Measurements from ENCODE around the gene ZSCAN21.

Gene ZSCAN21

DNA sequence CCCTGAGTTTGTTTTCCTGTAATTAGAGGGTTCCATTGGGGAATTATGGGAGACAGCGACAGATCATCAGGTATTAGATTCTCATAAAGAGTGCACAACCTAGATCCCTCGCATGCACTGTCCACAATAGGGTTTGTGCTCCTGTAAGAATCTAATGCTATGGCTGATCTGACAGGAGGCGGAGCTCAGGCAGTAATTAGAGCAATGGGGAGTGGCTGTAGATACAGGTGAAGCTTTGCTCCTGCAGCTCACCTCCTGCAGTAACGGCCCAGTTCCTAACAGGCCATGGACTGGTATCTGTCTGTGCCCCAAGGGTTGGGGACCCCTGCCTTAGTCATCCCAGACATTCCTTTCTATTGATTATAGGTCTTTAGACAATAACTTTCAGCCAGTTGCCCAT, 894 bp upstream of the ZSCAN21 start:
- Mint-ChIP-seq H3K27ac (peak overlapping the region; percentile 71), H3K36me3 (peaks cover 2% of the 10 kb centered on the region), H3K27me3 (peaks cover 13% of the 10 kb centered on the region), H3K4me1 (peaks cover 24% of the 10 kb centered on the region), H3K9me3 (no peaks in the 10 kb centered on the region), H3K4me3 (peak overlapping the region; percentile 84)
- CTCF ChIA-PET: interaction anchor here (1.6 kb wide), 1 partner anchor 34 kb away, joined by 4 read pairs; no protein-coding TSS in a partner anchor
- DNase-seq: no peak

DNA sequence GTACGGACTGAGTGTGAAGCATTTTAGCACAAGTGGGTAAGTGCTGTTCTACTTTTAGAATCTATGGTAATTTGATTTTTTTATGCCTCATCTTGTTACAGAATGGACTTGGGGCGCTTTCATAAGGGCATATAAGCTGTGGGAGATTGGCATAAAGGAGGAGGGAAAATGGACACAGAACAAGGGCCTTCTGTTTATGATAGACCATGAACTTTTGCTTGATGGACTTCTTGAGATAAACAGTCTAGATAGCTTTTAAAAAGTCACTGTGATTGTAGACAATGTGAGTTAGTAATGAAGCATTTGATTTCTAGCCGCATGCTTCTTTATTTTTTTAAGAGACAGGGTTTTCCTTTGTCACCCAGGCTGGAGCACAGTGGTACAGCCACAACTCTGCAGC, 2.0 kb downstream of the ZSCAN21 start:
- Mint-ChIP-seq H3K36me3 (peaks cover 2% of the 10 kb centered on the region), H3K27ac (peak overlapping the region; percentile 58), H3K27me3 (peaks cover 6% of the 10 kb centered on the region), H3K4me3 (peak overlapping the region; percentile 22), H3K4me1 (peaks cover 20% of the 10 kb centered on the region), H3K9me3 (no peaks in the 10 kb centered on the region)
- no peak for DNase-seq
- CTCF ChIA-PET: interaction anchor here (0.8 to 3.2 kb wide), 5 partner anchors 31 to 135 kb away, joined by 3 to 67 read pairs (median 3); no protein-coding TSS in a partner anchor

DNA sequence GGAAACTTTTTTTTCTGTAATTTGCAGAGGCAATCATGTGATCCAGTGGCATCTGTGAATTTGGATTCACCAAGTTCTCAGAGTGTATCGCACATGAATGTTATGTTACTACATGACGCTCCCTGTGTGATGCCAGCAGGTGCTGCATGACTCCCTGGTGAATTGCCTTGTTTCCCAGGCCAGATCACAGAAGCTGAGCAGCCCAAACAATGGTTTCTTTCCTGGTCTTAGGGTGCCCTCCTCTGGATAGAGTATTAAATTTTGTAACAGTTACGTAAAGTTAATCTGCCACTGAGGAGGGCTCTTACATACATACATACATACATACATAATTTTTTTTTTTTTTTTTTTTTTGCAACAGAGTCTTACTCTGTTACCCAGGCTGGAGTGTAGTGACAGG, 3.6 kb downstream of the ZSCAN21 start:
- no peaks in the 10 kb centered on the region for H3K27me3 Mint-ChIP-seq
- CTCF ChIA-PET: interaction anchor here (0.7 to 3.2 kb wide), 5 partner anchors 60 to 140 kb away, joined by 3 to 67 read pairs (median 3); partner anchors contain the start of gene AZGP1
- H3K4me3 Mint-ChIP-seq: no peak overlapping the region
- H3K27ac Mint-ChIP-seq: no peak overlapping the region
- H3K4me1 Mint-ChIP-seq: peaks cover 20% of the 10 kb centered on the region
- peaks cover 6% of the 10 kb centered on the region for H3K36me3 Mint-ChIP-seq
- H3K9me3 Mint-ChIP-seq: no peaks in the 10 kb centered on the region
- DNase-seq: peak; percentile 49

DNA sequence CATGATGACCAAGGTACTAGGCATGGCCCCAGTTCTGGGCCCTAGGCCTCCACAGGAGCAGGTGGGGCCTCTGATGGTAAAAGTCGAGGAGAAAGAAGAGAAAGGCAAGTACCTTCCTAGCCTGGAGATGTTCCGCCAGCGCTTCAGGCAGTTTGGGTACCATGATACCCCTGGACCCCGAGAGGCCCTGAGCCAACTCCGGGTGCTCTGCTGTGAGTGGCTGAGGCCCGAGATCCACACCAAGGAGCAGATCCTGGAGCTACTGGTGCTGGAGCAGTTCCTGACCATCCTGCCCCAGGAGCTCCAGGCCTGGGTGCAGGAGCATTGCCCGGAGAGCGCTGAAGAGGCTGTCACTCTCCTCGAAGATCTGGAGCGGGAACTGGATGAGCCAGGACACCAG, 7.4 kb downstream of the ZSCAN21 start:
- H3K36me3 Mint-ChIP-seq: peaks cover 11% of the 10 kb centered on the region
- H3K27ac Mint-ChIP-seq: no peak overlapping the region
- no peak overlapping the region for H3K4me3 Mint-ChIP-seq
- H3K4me1 Mint-ChIP-seq: no peaks in the 10 kb centered on the region
- no peaks in the 10 kb centered on the region for H3K9me3 Mint-ChIP-seq
- CTCF ChIA-PET: interaction anchor here (1.1 kb wide), 1 partner anchor 143 kb away, joined by 4 read pairs; no protein-coding TSS in a partner anchor
- DNase-seq: no peak
- no peaks in the 10 kb centered on the region for H3K27me3 Mint-ChIP-seq

DNA sequence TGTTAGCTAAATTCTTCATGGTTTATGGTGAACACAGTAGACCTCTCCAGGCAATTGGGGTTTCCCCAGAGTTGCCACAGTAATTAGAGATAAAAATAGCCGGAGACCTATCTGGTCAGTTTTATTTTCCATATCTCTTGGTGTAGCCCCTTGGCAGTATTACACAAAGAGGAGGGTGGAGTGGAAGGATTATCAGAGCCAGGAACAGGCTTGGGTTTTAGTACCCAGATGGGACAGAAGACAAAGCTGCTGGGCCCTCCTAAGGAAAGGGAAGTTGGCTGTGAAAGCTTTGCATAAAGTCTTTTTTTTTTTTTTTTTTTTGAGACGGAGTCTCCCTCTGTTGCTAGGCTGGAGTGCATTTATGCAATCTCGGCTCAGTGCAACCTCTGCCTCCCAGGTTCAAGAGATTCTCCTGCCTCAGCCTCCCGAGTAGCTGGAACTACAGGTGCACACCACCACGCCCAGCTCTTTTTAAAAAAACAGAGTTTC, 9.7 kb downstream of the ZSCAN21 start:
- no peaks in the 10 kb centered on the region for H3K27me3 Mint-ChIP-seq
- H3K4me3 Mint-ChIP-seq: no peak overlapping the region
- H3K4me1 Mint-ChIP-seq: no peaks in the 10 kb centered on the region
- DNase-seq: no peak
- H3K27ac Mint-ChIP-seq: no peak overlapping the region
- CTCF ChIA-PET: interaction anchor here (0.6 to 1.2 kb wide), 2 partner anchors 73 to 527 kb away, joined by 3 read pairs; partner anchors contain the start of gene FBXO24
- H3K9me3 Mint-ChIP-seq: no peaks in the 10 kb centered on the region
- peaks cover 25% of the 10 kb centered on the region for H3K36me3 Mint-ChIP-seq

DNA sequence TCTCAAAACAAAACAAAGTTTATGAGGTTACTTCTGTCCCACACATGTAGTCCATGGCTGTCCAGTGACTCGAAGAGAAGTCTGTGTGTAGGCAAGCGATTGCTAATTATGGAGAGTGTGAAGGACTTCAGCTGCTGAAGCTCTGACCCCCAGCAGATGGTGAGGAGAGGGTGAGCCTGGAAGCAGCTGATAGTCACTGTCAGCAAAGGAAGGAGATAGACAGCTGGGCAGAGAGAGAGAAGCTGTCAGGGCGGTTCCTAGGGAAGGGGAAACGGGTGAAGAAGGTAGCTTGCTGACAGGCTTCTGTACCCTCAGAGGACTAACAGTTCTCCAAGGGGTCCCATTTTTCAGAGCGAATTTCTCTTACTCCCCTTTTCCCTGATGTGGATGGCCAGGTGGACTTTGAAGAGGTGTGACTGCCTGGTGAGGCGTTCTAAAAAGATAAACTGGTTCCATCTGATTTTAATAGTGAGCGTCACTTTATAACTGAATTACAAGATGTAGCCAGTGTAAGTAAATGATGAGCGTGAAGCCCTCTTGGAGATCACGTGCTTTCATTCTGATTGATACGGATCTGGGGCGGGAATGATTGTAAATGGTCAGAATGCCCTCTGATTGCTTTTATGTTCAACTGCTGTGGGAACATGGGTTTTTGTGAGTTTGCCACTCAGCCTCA, 12.1 kb downstream of the ZSCAN21 start:
- Mint-ChIP-seq H3K27ac (no peak overlapping the region), H3K9me3 (no peaks in the 10 kb centered on the region), H3K4me3 (no peak overlapping the region), H3K36me3 (peaks cover 31% of the 10 kb centered on the region), H3K4me1 (no peaks in the 10 kb centered on the region), H3K27me3 (no peaks in the 10 kb centered on the region)
- CTCF ChIA-PET: interaction anchor here (1.1 kb wide), 1 partner anchor 68 kb away, joined by 3 read pairs; no protein-coding TSS in a partner anchor
- no peak for DNase-seq

DNA sequence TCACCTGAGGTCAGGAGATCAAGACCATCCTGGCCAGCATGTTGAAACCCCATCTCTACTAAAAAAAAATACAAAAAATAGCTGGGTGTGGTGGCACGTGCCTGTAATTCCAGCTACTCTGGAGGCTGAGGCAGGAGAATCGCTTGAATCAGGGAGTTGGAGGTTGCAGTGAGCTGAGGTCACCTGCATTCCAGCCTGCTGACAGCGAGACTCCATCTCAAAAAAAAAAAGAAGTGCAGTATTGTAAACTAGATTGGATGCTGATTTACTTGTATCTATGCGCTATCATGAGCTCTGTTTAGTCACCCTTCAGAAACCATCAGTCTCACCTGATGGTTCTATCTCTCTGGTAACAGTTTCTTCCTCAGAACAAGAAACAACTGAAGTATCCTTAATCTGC, 13.8 kb downstream of the ZSCAN21 start:
- Mint-ChIP-seq H3K4me3 (no peak overlapping the region), H3K27ac (no peak overlapping the region), H3K9me3 (no peaks in the 10 kb centered on the region), H3K27me3 (no peaks in the 10 kb centered on the region), H3K36me3 (peaks cover 36% of the 10 kb centered on the region), H3K4me1 (no peaks in the 10 kb centered on the region)
- CTCF ChIA-PET: interaction anchor here (0.6 to 1.7 kb wide), 4 partner anchors 18 to 702 kb away, joined by 3 read pairs; partner anchors contain the start of gene ZNF3
- DNase-seq: no peak

DNA sequence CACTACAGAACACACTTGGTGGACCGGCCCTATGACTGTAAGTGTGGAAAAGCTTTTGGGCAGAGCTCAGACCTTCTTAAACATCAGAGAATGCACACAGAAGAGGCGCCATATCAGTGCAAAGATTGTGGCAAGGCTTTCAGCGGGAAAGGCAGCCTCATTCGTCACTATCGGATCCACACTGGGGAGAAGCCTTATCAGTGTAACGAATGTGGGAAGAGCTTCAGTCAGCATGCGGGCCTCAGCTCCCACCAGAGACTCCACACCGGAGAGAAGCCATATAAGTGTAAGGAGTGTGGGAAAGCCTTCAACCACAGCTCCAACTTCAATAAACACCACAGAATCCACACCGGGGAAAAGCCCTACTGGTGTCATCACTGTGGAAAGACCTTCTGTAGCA, 14.6 kb downstream of the ZSCAN21 start:
- no peak for DNase-seq
- peaks cover 36% of the 10 kb centered on the region for H3K36me3 Mint-ChIP-seq
- no peaks in the 10 kb centered on the region for H3K4me1 Mint-ChIP-seq
- CTCF ChIA-PET: interaction anchor here (0.6 to 1.7 kb wide), 3 partner anchors 72 to 701 kb away, joined by 3 read pairs; no protein-coding TSS in a partner anchor
- H3K27ac Mint-ChIP-seq: no peak overlapping the region
- no peaks in the 10 kb centered on the region for H3K9me3 Mint-ChIP-seq
- H3K27me3 Mint-ChIP-seq: no peaks in the 10 kb centered on the region
- no peak overlapping the region for H3K4me3 Mint-ChIP-seq

DNA sequence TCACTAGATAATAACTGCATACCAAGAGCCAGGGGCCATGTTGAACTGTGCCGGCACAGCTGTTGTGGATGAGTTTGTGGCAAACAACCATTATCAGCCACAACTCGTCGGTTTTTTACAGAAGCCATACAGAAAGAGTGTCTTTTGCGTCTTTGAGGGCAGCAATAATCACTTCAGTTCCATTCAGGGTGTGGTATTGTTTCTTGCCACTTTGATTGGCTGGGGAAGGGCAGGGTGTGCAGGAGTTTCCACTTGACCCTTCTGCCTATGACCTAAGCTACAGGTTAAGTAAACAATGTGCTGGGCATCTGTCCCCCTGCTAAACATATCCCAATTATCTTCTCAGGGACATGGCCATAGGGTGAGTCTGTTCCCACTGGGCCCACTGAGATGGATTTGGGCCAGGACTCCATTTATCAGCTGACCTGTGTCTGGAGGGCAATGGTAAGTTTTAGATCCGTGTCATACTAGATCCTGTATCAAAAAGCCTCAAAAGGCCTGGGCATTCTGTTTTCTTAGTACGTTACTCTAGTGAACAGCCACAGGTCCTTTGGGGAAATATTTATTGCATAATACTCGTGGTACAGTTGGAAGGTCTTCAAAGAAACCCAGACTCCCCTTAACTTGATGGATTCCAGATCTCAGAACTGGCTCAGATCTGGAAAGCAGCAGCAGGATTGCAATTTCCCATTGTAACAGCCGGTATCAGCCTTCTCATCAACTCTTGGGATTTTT, 16.0 kb downstream of the ZSCAN21 start:
- CTCF ChIA-PET: no interaction called here
- H3K27ac Mint-ChIP-seq: no peak overlapping the region
- H3K4me3 Mint-ChIP-seq: no peak overlapping the region
- no peaks in the 10 kb centered on the region for H3K4me1 Mint-ChIP-seq
- DNase-seq: no peak
- peaks cover 44% of the 10 kb centered on the region for H3K36me3 Mint-ChIP-seq
- no peaks in the 10 kb centered on the region for H3K27me3 Mint-ChIP-seq
- peaks cover 10% of the 10 kb centered on the region for H3K9me3 Mint-ChIP-seq

DNA sequence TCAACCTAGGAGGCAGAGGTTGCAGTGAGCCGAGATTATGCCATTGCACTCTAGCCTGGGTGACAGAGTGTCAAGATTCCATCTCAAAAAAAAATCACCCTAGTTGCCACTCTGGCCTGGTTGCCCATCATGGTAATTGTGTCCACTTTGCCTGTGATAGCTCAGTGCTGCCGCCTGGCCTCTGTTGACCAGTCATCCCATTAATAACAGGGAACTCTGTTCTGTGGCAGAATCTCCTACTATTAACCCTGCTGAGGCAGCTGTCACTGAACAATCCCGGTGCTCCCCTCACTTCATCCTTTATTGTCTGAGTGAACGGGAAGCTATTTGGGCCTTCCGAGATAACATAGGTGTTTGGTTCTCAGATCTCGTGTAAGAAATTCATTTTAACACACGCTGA, 17.4 kb downstream of the ZSCAN21 start:
- Mint-ChIP-seq H3K4me1 (no peaks in the 10 kb centered on the region), H3K27ac (no peak overlapping the region), H3K36me3 (peaks cover 54% of the 10 kb centered on the region), H3K9me3 (peaks cover 23% of the 10 kb centered on the region), H3K27me3 (no peaks in the 10 kb centered on the region), H3K4me3 (no peak overlapping the region)
- CTCF ChIA-PET: no interaction called here
- DNase-seq: no peak

DNA sequence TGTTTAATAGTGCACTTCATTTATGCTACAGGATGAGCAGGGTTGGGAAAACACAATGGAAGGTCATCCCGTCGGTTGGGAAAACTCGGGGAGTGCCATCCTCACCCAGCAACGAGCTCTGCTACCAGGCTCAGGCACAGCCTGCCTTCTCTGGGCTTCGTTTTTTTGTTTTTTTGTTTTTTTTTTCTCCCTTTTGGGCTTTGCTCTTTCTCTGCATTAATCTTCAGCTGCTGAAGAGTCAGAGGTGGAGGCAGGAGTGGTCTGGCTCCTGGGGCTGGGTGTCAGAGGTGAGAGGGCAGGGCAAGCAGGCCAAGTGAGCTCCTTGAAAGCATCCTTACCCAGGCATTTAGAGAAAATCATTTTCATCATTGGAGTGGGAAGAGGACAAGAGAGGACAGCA, 20.4 kb downstream of the ZSCAN21 start:
- CTCF ChIA-PET: interaction anchor here (1.4 kb wide), 1 partner anchor 156 kb away, joined by 4 read pairs; no protein-coding TSS in a partner anchor
- no peaks in the 10 kb centered on the region for H3K4me1 Mint-ChIP-seq

DNA sequence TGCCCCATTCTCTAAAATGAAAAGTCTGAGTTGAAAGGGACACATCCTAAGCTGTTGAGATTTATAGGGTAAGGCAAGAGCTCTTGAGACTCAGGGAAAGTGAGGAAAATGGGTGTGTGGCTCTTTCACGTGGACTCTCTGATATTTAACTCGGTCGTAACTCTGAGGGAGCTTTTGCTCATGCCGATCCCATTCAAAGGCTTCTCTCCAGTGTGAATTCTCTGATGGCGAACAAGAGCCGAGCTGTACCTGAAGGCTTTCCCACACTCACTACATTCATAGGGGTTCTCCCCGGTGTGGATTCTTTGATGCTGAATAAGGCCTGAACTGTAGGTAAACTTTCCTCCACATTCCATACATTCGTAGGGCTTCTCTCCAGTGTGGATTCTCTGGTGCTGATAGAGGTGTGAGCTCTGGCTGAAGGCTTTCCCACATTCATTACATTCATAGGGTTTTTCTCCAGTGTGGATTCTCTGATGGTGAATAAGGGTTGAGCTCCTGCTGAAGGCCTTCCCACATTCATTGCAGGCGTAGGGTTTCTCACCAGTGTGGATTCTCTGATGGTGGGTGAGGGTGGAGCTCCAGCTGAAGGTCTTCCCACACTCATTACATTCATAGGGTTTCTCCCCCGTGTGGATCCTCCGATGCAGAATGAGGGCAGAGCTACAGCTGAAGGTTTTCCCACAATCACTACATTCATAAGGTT, 21.6 kb downstream of the ZSCAN21 start:
- peaks cover 74% of the 10 kb centered on the region for H3K36me3 Mint-ChIP-seq
- no peak overlapping the region for H3K27ac Mint-ChIP-seq
- no peaks in the 10 kb centered on the region for H3K27me3 Mint-ChIP-seq
- no peak for DNase-seq
- H3K4me3 Mint-ChIP-seq: no peak overlapping the region
- CTCF ChIA-PET: interaction anchor here (0.7 to 1.4 kb wide), 3 partner anchors 10 to 157 kb away, joined by 4 read pairs; no protein-coding TSS in a partner anchor
- peaks cover 36% of the 10 kb centered on the region for H3K9me3 Mint-ChIP-seq
- H3K4me1 Mint-ChIP-seq: no peaks in the 10 kb centered on the region

More for the DNA sequence above, 20.4 kb downstream of the ZSCAN21 start:
- no peak overlapping the region for H3K27ac Mint-ChIP-seq
- H3K9me3 Mint-ChIP-seq: peaks cover 36% of the 10 kb centered on the region
- no peak overlapping the region for H3K4me3 Mint-ChIP-seq
- peaks cover 64% of the 10 kb centered on the region for H3K36me3 Mint-ChIP-seq
- H3K27me3 Mint-ChIP-seq: no peaks in the 10 kb centered on the region
- no peak for DNase-seq

DNA sequence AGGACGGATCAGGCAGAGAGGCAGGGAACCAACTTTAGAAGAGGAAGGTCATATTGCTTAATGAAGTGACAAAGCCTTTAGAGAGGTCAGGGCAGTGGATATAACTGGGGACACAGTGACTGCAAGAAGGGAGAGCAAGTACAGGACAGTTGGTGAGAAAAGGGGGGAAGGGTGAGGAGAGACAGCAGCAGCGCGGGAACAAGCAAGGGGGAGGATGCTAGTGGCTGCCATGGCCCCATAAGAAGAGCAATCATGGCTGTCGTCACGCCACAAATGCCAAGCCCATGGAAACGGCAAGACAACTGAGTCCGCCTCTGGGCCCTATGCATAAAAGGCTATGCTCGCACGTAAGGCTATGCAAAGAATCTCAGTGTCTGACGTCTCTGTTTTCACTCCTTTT, 22.9 kb downstream of the ZSCAN21 start:
- Mint-ChIP-seq H3K4me1 (no peaks in the 10 kb centered on the region), H3K9me3 (peaks cover 36% of the 10 kb centered on the region), H3K27ac (no peak overlapping the region), H3K4me3 (no peak overlapping the region), H3K27me3 (no peaks in the 10 kb centered on the region), H3K36me3 (peaks cover 79% of the 10 kb centered on the region)
- CTCF ChIA-PET: no interaction called here
- no peak for DNase-seq

DNA sequence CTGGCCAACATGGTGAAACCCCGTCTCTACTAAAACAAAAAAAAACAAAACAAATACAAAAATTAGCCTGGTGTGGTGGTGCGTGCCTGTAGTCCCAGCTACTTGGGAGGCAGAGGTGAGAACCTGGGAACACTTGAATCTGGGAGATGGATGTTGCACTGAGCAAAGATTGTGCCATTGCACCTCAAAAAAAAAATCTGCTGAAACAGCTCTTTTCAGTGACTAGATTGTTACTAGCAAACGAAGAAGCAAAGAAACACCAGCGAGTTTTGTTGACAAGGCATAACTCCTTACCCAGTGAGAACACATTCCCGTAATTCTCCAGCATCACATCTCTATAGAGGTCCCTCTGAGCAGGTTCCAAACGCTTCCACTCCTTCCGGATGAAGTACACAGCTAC, 25.3 kb downstream of the ZSCAN21 start:
- no peaks in the 10 kb centered on the region for H3K27me3 Mint-ChIP-seq
- no peak overlapping the region for H3K4me3 Mint-ChIP-seq
- peaks cover 8% of the 10 kb centered on the region for H3K4me1 Mint-ChIP-seq
- no peak overlapping the region for H3K27ac Mint-ChIP-seq
- H3K36me3 Mint-ChIP-seq: peaks cover 81% of the 10 kb centered on the region
- H3K9me3 Mint-ChIP-seq: peaks cover 35% of the 10 kb centered on the region
- CTCF ChIA-PET: interaction anchor here (0.8 kb wide), 1 partner anchor 20 kb away, joined by 3 read pairs; no protein-coding TSS in a partner anchor
- no peak for DNase-seq
